ENCODE results near the gene GPR62. TPM values are rescaled to one million over a fixed set of nuclear protein-coding genes. Genes with fewer than 3 reads are reported as not detected.

Gene GPR62
- total and polyA plus RNA-seq, 2 of the 8 experiments (the other 6 are each of a cell fraction or from before 2014, with no cell fraction given): 0.22 to 0.29 TPM

- Histone ChIP-seq H3K9me3 (ENCODE audit: insufficient read depth in 2 of 2, low read depth in 1 of 2, low read length in 1 of 2) (no peaks in the 10 kb centered on the region; a peak in 1 of 4 replicates), H3K4ac (replicated peaks; ENCODE audit: insufficient read length, low read depth, low read length) (peak overlapping the region; percentile 69), H3K23ac (ENCODE audit: insufficient read length) (no peak overlapping the region), H3K18ac (ENCODE audit: extremely low read depth, low read length) (peak overlapping the region; percentile 98), H2AFZ (ENCODE audit: low read length) (no peak overlapping the region), H4K5ac (ENCODE audit: insufficient read length, low read depth, low read length) (peak overlapping the region; percentile 91), H3K4me2 (ENCODE audit: insufficient read depth in 1 of 2, low read depth in 2 of 2, low read length in 2 of 2) (peak overlapping the region; percentile 85 to 90), H3K36me3 (ENCODE audit: control insufficient read depth in 2 of 4, insufficient read depth in 4 of 4, low read length in 3 of 4) (no peaks in the 10 kb centered on the region), H3K9ac (replicated peaks in 1 of 4; ENCODE audit: extremely low read depth in 1 of 4, low read depth in 3 of 4, low read length in 3 of 4) (peak overlapping the region in 3 of 4 experiments; percentile 34 to 60 (median 55); a peak in 6 of 7 replicates), H4K91ac (replicated peaks; ENCODE audit: insufficient read length, low read length) (peak overlapping the region; percentile 96), H2BK120ac (replicated peaks; ENCODE audit: low read depth, low read length) (peak overlapping the region; percentile 45), H3K4me1 (replicated peaks in 1 of 4; ENCODE audit: control insufficient read depth in 3 of 4, insufficient read depth in 4 of 4, low read length in 3 of 4) (peaks cover 12 to 43% (median 31%) of the 10 kb centered on the region in 4 experiments), H2BK12ac (ENCODE audit: low read depth, low read length) (peak overlapping the region; percentile 95), H3K27me3 (replicated peaks in 1 of 4; ENCODE audit: control insufficient read depth in 3 of 4, extremely low read depth in 1 of 4, insufficient read depth in 3 of 4, low read length in 3 of 4) (peaks cover 0 to 9% (median 4%) of the 10 kb centered on the region in 4 experiments; a peak in 4 of 7 replicates), H3K79me2 (ENCODE audit: control insufficient read depth in 1 of 2, insufficient read depth in 2 of 2, low read length in 2 of 2) (no peaks in the 10 kb centered on the region), H2BK5ac (ENCODE audit: low read depth, low read length) (peak overlapping the region; percentile 49), H4K8ac (ENCODE audit: extremely low read depth, insufficient read depth, low read length) (peak overlapping the region; percentile 90), H3K4me3 (ENCODE audit: extremely low read depth in 1 of 4, insufficient read depth in 2 of 4, low read depth in 3 of 4, low read length in 4 of 4) (peak overlapping the region in 2 of 4 experiments; percentile 36 to 90; a peak in 5 of 8 replicates), H3K27ac (ENCODE audit: low read depth, low read length) (no peak overlapping the region), H2BK20ac (ENCODE audit: low read length) (peak overlapping the region; percentile 24), H2BK15ac (ENCODE audit: low read length) (no peak overlapping the region; the same call in 1 of the 2 replicates), H3K79me1 (ENCODE audit: low read depth, low read length) (no peaks in the 10 kb centered on the region), H3K56ac (replicated peaks; ENCODE audit: insufficient read length, low read depth, low read length) (no peak overlapping the region), H2AK5ac (ENCODE audit: low read depth, low read length) (peak overlapping the region; percentile 46; the same call in 1 of the 2 replicates), H3K14ac (ENCODE audit: insufficient read length) (no peak overlapping the region), H3K23me2 (ENCODE audit: low read depth, low read length) (peaks cover 13% of the 10 kb centered on the region; the same call in 1 of the 2 replicates), H4K20me1 (replicated peaks in 1 of 2; ENCODE audit: control insufficient read depth in 1 of 2, insufficient read depth in 2 of 2, low read length in 2 of 2) (peaks cover 0 to 5% of the 10 kb centered on the region in 2 experiments)
- 79% methylated on average over 6 of the region's 6 CpGs; no CpG with 5 or more reads in 1 of the 2 experiments for WGBS, 2 experiments (ENCODE audit: extremely low coverage in 1 of 2, insufficient coverage in 1 of 2, insufficient read length in 1 of 2, insufficient replicate concordance in 2 of 2, low coverage in 1 of 2, low lambda C conversion rate in 2 of 2, missing lambda C conversion rate in 1 of 2)
- POLR2A ChIA-PET (ENCODE audit: partially characterized antibody): interaction anchor here (0.8 to 29.3 kb wide), 14 partner anchors 10 to 1604 kb away, joined by 3 to 923 read pairs (median 4); partner anchors contain the start of genes ABHD14A, ABHD14B, ACY1 and DCAF1
- CTCF ChIA-PET (ENCODE audit: partially characterized antibody): interaction anchor here (0.6 to 10.5 kb wide), 14 partner anchors 9 to 250 kb away, joined by 3 to 66 read pairs (median 5); partner anchors contain the start of genes ACY1, GPR62, PARP3 and RPL29
- FAIRE-seq: no peak
- DNase-seq (ENCODE audit: low read depth in 1 of 2, low spot score in 2 of 2): no peak
- no peak for TF ChIP-seq SP2 (IDR thresholded peaks at IDR 0.05; ENCODE audit: low read length)
- no peak for TF ChIP-seq JUN (IDR thresholded peaks at IDR 0.05; ENCODE audit: low read depth, low read length)
- no peak for TF ChIP-seq TCF12 (IDR thresholded peaks at IDR 0.05; ENCODE audit: low read depth, low read length)
- TF ChIP-seq CTCF (IDR thresholded peaks at IDR 0.05; ENCODE audit: control extremely low read depth in 1 of 3, insufficient read depth in 1 of 3, low read depth in 1 of 3, low read length in 3 of 3): no peak
- TF ChIP-seq POU5F1 (IDR thresholded peaks at IDR 0.05; ENCODE audit: low read depth, low read length): no peak
- TF ChIP-seq SAP30 (IDR thresholded peaks at IDR 0.05; ENCODE audit: insufficient read depth, insufficient replicate concordance, low read length): no peak
- TF ChIP-seq CHD1 (IDR thresholded peaks at IDR 0.05; ENCODE audit: low read depth, low read length): no peak
- TF ChIP-seq YY1 (IDR thresholded peaks at IDR 0.05; ENCODE audit: low read depth, low read length): no peak
- no peak for TF ChIP-seq CREB1 (IDR thresholded peaks at IDR 0.05)
Measured at GRCh38 chr3:51968883-51969678, 13.9 kb downstream of the GPR62 start.

Data from H1 (cell line).